Fibroblast of villous mesenchyme (primary cell): Measurements from ENCODE around the gene ICAM4. TPM values are rescaled to one million over a fixed set of nuclear protein-coding genes. Genes with fewer than 3 reads are reported as not detected.

ENCODE experiments used
- DNase-seq: peaks from one replicate; pipeline ENCODE4 v3.0.0-alpha.2; 2010; ENCODE audit warnings: low read depth
- H3K4me3 ChIP-seq: 2 replicates; pipeline ENCODE4 v1.5.1; 2011; ENCODE audit warnings: low read depth, mild to moderate bottlenecking, low read length
- total RNA-seq: library from RNA; depleted of rRNA; stranded (reverse); fragments of >200 nt; gene quantifications from 2 replicates; pipeline ENCODE4 v1.2.3, GENCODE V29; 2012
- TF ChIP-seq, protein P1 (sequence below): IDR thresholded peaks from 2 replicates; pipeline ENCODE4 v1.5.1; 2012; ENCODE audit warnings: low read depth, mild to moderate bottlenecking, low read length; ENCODE audit not compliant: insufficient read depth

The ICAM4 gene
- total RNA-seq, 1 donor = 4.7 TPM

GRCh38 chr19:10268071-10268470 lies 18.7 kb upstream of the ICAM4 start:
- DNase-seq = no peak
- TF ChIP-seq, protein P1, sequence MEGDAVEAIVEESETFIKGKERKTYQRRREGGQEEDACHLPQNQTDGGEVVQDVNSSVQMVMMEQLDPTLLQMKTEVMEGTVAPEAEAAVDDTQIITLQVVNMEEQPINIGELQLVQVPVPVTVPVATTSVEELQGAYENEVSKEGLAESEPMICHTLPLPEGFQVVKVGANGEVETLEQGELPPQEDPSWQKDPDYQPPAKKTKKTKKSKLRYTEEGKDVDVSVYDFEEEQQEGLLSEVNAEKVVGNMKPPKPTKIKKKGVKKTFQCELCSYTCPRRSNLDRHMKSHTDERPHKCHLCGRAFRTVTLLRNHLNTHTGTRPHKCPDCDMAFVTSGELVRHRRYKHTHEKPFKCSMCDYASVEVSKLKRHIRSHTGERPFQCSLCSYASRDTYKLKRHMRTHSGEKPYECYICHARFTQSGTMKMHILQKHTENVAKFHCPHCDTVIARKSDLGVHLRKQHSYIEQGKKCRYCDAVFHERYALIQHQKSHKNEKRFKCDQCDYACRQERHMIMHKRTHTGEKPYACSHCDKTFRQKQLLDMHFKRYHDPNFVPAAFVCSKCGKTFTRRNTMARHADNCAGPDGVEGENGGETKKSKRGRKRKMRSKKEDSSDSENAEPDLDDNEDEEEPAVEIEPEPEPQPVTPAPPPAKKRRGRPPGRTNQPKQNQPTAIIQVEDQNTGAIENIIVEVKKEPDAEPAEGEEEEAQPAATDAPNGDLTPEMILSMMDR = no peak
- H3K4me3 ChIP-seq = no peak overlapping the region

DNA sequence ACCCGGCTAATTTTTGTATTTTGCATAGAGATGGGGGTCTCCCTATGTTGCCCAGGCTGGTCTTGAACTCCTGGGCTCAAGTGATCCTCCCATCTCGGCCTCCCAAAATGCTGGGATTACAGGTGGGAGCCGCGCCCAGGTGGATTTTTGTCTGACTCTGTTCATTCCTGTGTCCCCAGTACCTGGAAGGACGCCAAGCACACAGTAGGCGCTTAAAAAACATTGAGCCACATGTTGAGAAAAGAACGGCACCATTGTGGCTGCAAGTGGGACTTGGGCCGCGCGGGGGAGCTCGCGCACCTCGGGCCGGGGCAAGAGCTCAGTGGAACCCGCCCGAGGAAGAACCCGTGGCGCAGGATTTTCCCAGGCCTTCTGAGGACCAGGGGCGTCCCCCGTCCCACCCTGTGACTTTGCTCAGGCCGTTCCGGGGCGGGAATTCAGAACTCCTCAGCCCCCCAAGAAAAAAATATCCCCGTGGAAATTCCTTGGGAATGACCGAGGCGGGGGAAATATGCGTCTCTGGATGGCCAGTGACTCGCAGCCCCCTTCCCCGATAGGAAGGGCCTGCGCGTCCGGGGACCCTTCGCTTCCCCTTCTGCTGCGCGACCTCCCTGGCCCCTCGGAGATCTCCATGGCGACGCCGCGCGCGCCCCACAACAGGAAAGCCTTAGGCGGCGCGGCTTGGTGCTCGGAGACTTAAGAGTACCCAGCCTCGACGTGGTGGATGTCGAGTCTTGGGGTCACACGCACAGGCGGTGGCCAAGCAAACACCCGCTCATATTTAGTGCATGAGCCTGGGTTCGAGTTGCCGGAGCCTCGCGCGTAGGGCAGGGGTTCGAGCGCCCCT lies 17.2 kb upstream of the ICAM4 start:
- peak; percentile 73 for DNase-seq
- TF ChIP-seq, protein P1 = peak; percentile 92
- peak overlapping the region; percentile 51 for H3K4me3 ChIP-seq

DNA sequence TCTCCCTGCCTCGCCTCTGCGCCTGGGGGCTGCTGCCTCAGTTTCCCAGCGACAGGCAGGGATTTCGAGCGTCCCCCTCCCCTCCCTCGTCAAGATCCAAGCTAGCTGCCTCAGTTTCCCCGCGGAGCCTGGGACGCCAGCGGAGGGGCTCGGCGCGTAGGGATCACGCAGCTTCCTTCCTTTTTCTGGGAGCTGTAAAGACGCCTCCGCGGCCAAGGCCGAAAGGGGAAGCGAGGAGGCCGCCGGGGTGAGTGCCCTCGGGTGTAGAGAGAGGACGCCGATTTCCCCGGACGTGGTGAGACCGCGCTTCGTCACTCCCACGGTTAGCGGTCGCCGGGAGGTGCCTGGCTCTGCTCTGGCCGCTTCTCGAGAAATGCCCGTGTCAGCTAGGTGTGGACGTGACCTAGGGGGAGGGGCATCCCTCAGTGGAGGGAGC lies 16.6 kb upstream of the ICAM4 start:
- DNase-seq = peak; percentile 25
- peak overlapping the region; percentile 51 for H3K4me3 ChIP-seq
- TF ChIP-seq, protein P1 = no peak

GRCh38 chr19:10270616-10271394 lies 15.9 kb upstream of the ICAM4 start, which contains the start of gene ICAM1:
Gene ICAM1, plus strand, starts transcription at chr19:10271120. Its CDS starts 40 bp downstream, at chr19:10271160.
- DNase-seq = peak; percentile 75
- TF ChIP-seq, protein P1 = no peak

GRCh38 chr19:10271543-10272086 lies 15.1 kb upstream of the ICAM4 start:
- no peak for DNase-seq
- H3K4me3 ChIP-seq = peak overlapping the region; percentile 51

More at GRCh38 chr19:10270616-10271394, 15.9 kb upstream of the ICAM4 start, which contains the start of gene ICAM1:
- H3K4me3 ChIP-seq = peak within 1 kb of the TSS; percentile 51

GRCh38 chr19:10274589-10274988 lies 12.2 kb upstream of the ICAM4 start:
- no peak for DNase-seq
- H3K4me3 ChIP-seq = no peak overlapping the region
- TF ChIP-seq, protein P1 = no peak

More at GRCh38 chr19:10271543-10272086, 15.1 kb upstream of the ICAM4 start:
- TF ChIP-seq, protein P1 = no peak
